Kidney capillary endothelial cell (primary cell): Measurements from ENCODE around the gene CLEC9A.

Experiments
- DNase-seq: peaks from one replicate; pipeline ENCODE4 v3.0.0-alpha.2; 2018; ENCODE audit warnings: low spot score

The CLEC9A gene

DNA sequence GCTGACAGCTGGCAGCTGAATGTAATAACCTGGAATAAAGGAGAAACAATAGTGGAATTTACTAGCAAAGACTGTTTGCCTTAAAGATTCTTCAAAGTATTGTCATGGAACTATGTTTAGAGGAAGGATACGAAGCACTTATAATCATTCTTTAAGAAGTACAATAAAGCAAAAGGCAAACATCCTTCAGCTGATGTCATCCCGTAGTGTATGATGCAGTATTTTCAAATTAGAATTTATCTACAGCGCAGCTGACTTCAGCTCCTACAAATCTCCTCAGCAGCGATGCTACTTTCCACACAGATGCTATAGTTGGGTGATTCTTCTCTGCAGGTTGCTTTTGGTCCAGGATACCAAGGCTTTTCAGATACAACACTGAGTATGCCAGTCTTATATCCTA is 36.8 kb downstream of the CLEC9A start:
- DNase-seq: peak; percentile 60

DNA sequence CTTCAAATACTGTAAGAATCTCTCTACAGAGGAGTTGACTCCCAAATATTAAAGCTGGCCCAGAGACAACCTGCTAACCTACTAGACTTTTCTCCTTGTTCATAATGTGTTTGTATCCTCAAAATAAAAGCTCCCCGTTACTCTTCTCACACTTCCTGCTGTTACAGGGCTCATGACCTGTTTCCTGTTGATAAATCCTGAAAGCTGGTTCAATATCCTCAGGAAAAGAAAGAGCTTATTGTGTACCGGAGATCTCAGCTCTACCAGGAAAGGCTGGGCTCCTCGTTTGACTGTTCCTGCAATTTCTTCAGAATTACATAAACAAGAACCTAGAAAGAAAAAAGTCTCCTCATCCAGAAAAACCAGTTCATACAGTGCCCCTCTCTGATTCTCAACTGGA is 37.5 kb downstream of the CLEC9A start:
- peak; percentile 93 for DNase-seq

DNA sequence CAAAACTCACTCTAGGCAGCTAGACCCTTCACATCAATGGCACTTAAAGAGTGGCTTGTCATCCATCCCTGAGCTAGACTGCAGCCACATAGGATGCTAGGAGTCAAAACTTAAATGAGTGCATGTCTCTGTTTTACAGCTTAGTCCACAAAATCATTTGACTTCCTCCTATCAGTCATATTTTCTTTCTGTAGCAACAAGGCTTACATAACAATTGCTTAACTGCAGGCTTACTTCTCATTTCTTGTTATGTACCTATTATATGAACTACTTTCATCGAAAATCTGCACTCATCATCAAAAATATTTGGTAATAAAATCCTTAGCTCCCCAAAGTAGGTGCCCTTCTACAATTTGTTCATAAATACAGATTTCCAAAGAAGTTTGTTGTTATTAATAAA is 38.2 kb downstream of the CLEC9A start:
- DNase-seq: peak; percentile 43

DNA sequence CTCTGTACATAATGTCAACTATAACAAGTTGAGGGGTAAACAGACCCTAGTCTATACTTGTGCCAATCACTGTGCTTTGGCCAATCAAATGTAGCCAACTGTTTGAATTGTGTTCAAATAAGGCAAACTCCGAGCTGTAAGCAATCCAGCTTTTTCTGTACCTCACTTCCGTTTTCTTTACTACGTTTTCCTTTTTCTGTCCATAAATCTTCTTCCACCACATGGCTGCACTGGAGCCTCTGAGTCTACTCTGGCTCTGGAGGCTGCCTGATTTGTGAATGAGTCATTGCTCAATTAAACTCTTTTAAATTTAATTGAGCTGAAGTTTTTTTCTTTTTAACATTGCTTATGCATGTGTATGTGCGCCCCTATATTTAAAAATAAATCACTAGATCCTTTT is 38.6 kb downstream of the CLEC9A start:
- peak; percentile 89 for DNase-seq

DNA sequence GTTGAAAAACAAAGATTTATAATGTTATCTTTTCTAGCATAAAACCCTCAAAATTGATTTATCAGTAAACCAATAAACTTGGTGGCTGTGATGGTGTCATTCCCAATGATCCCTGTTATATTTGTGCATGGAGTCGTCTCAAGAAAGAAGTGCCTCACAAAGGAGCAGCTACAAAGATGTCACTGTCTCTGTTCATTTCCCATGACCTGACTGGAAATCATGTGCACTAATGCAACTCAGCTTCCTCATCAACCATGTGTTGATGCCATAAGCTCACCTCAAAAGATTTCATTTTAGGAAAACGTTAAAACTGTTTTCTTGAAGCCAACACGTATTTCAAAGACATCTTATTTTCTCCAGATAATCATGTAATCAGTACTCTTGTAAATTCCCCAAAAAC is 39.5 kb downstream of the CLEC9A start:
- DNase-seq: no peak

DNA sequence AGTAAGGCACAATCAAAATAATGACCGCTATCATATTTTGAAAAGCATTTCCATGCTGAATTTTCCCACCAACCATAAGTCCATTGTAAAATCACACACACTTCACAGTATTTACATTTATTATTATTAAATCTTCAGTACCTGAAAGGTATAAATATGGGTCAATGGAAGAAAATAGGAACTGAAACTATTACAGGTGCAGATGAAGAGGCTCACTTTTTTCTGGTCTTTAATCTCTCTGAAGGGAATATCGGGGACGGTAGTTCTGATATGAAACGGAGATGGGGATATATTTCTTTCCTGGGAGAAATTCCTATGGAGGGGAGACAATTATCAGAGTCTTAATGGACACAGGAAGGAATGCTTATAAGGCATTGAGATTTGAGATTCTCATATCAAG is 39.9 kb downstream of the CLEC9A start:
- DNase-seq: no peak

DNA sequence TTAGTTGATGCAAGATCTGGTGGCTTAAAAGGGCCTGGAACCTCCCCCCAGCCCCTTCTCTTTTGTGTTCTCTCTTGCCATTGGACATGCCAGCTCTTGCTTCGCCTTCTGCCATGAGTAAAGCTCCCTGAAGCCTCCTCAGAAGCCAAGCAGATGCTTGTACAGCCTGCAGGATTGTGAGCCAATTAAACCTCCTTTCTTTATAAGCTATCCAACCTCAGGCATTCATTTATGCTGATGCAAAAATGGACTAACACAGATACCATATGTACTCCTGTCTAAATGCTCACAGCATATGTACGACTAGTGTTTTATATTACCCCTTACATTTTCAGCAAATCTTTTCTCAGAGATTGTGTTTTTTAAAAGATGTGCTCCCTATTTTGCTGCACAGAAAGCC is 41.6 kb downstream of the CLEC9A start:
- DNase-seq: no peak

DNA sequence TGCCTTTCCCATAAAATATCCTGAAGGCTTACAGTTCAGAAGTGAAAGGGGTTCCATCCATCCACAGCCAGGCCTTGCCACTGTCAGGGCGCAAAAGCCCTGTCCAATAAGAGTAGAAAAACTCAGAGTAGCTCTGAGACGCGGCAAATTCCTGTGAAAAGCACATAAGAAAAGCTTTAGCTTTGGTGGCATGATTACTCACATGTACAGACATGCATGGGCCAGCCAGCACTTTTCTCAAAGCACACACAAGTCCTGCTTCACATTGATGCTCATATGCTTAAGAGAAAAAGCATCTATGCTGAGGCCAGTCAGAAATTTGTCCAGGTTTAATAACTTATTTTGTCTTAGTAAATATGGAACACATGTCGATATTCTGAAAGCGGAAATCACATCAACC is 42.8 kb downstream of the CLEC9A start:
- no peak for DNase-seq

DNA sequence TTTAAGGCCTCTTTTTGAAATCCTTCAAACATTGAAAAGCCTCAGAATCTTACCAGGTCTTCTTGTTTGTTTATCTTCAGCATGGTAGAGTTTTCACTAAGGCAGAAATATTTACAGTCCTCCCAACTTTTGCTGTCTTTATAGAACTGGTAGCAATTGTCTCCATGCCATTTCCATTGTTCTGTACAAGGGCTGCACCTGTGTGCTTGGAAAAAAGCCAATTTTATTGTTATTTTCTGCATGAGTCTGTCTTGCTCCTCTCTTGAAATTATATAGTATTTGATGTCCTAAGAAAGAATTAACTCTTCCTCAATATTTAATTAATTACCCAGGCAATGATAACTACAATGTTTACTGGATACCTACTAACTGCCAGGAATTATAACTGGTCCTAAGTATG is 45.0 kb downstream of the CLEC9A start:
- DNase-seq: no peak

DNA sequence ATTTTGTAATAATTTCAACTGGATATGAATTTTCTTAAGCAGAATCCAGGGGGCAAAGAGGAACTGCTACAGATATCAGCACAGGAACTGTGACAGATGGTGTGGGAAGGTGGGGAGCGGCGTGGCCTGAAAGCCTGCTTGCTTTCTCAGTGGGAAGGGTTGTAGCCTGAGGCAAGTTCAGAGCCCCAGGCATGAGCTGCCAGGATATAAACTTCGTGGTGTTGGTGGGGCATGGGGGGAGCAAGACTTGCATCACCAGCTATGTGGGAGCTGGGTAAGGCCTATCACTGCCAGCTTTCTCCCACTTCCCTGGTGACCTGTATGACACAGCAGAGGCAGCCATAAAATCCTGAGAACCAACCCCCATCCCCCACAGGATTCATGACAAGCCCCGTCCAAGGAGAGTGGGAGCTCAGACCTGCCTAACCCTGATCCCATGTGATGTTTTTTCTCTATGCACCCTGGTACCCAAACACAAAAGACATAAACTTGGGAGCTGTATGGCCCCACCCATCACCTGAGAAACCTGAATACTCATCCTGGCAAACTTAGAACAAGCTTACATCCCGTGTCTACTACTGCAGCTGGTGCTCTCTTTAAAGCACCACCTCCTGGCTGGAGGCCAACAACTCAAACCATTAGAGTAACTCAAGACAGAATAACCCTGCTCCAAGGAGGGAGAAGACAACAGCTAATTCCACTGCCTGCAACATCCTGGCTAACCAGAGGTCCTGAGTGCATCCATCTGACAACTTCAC is 51.8 kb downstream of the CLEC9A start:
- no peak for DNase-seq

DNA sequence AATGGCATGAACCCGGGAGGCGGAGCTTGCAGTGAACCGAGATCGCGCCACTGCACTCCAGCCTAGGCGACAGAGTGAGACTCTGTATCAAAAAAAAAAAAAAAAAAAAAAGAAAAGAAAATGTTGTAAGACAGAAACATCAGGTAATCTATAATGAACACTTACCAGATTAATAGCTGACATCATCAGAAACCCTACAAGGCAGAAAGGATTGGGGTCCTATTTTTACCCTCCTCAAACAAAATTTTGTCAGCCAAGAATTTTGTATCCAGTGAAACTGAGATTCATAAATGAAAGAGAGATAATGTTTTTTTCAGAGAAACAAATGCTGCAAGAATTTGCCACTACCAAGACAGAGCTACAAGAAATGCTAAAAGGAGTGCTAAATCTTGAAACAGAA is 54.3 kb downstream of the CLEC9A start:
- DNase-seq: no peak

DNA sequence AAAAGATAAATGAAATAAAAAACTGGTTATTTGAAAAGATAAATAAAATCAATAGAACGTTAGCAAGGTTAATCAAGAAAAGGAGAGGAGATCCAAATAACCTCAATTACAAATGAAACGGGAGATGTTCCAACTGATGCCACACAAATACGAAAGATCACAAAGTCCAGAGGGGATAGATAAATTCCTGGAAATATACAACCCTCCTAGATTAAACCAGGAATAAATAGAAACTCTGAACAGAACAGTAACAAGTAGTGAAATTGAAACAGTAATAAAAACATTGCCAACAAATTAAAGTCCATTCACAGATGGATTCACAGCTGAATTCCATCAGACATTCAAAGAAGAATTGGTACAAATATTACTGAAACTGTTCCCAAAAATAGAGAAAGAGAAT is 55.9 kb downstream of the CLEC9A start:
- DNase-seq: no peak

DNA sequence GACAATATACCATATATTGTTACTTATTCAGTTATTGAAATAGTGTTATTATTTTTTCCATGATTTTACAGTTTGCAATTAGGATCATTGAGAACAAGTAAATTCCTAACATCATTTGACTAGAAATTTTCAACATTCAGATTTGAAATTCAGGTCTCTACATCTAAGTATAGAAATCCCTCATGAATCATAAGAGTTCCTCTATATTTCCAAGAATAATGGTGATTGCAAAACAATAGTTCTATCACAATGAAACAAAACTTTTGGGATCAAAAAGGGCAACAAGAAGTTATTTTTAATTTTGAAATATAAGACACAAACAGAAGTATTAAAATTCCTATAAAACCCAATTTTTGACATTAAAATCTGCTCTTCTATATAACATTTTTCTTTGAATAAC is 57.5 kb downstream of the CLEC9A start:
- DNase-seq: no peak

DNA sequence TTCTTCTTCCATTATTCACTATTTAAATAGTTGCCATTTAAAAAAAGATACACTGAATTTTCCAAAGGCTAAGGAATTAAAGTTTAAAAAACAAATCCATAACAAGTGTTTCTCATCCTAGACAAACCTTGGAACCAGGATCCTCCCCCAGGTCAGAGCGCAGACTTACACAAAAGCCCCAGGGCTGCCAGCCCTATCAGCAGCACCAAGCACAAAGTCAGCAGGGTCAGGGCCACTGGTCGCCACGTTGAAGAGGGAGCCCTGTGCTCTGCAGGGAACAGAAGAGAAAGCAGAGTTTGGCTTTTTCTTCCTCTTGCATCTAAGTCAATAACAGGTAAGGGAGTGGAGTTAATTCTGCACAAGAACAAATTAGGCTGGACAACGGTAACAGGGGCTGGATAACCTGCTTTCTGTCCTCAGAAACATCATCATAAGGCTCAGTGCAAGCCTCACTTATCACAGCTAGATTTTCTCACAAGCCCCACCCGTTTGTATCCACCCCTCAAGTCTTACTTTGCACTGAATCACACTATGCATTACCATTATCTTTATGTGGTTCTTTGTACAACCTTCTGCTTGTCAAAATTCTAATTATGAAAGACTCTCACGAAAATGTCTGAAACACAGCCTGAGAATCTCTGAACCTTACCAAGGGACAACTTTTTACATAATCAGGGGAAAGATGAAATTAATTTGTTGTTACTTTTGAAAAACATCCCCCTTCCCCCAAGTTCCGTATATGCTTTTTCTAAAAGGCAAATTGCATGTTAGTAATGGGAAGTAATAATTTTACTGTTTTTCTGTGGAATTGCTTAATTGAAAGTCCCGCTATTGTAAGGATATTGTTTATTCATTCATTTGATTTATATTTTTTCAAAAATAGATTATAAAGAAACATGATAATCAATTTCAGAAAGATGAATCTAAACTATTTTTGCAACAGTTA is 58.7 kb downstream of the CLEC9A start:
- DNase-seq: no peak

DNA sequence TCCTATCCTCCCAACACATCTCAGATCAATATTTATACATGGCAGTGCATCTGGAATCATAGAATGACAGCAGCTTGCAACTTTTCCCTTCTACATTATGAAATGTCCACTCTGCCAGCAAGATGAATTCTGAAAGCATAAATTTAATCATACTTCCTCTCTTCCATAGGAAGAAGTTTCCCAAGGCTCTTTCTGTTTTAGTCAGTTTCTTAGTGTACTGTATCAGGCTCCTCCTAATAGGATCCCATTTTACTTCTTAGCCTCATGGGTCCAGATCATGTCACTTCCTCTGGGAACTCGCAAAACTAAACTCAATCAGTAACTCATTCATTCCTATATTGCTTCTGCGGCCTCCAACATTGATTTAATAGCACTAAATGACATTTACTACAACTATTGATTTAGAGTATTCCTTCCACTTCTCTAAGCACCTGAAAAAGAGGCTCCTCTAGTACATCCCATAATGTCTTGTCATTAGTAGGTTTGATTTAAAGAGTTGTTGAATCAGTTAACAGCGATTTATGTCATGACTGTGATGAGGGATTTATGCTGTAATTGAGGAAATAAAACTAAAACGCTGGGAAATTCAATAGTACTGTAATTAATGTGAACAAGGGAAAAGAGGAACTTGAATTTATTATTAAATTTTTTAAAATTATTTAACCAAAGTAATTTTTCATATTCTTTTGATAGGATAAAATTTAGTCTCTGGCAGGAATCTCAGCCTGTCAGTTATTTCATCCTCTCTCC is 64.3 kb downstream of the CLEC9A start:
- DNase-seq: no peak

DNA sequence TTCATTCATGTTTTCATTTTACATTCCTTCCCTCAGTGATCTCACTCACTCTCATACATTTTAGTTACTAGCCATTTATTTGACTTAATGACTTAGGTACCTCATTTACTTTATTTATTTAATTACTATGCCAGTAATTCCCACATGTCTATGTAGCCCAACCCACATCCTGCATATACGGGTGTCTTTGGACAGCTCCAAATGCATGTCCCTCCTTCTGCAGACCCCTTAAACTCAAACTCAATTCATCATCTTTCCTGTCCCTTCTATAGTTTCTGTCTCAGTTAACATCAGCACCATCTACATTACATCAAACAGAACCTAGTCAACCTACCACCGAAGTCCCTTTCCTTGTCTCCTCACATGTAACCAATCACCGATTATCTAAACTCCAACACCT is 65.5 kb downstream of the CLEC9A start:
- DNase-seq: no peak

DNA sequence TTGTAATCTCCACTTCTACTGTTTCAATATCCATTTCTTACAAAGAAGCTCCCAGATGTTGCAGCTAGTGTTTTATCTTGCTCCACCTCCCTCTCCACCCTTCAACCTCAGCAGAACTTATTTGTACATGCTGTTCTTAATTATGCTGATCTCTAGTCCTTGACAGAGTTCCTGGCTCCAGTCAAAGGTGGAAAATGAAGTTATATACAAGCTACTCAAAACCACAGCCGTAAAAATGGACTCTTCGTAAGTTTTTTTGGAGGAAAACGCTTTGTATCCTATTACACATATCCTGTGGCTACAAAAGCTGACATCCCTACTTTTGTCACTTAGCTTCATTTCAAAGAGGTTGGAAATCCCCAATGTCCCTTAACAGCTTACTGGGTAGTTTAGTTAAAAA is 67.0 kb downstream of the CLEC9A start:
- peak; percentile 72 for DNase-seq

DNA sequence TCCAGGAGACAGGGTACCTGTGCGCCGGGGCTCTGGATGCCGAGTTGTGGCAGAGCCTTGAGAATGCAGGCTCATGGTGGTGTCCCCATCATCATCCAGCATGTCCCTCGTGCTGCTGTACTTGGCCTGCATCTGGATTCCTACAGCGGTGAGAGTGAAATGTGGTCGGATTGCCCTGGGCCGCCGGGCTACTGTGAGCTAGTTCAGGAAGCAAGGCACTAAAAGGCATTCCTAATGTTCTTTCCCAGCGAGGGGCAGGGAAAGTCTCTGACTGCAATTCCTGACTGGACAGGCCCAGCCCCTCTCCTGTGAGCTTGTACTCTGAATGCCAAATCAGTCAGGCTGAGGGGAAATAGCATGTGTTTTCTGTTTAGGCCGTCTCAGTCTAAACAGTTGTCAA is 68.3 kb downstream of the CLEC9A start, which contains the start of gene CLEC1A:
Gene CLEC1A, minus strand, starts transcription at position 195 of the 400 bp plus-strand sequence. Its CDS starts 63 bp downstream, at position 132.
- peak; percentile 52 for DNase-seq

DNA sequence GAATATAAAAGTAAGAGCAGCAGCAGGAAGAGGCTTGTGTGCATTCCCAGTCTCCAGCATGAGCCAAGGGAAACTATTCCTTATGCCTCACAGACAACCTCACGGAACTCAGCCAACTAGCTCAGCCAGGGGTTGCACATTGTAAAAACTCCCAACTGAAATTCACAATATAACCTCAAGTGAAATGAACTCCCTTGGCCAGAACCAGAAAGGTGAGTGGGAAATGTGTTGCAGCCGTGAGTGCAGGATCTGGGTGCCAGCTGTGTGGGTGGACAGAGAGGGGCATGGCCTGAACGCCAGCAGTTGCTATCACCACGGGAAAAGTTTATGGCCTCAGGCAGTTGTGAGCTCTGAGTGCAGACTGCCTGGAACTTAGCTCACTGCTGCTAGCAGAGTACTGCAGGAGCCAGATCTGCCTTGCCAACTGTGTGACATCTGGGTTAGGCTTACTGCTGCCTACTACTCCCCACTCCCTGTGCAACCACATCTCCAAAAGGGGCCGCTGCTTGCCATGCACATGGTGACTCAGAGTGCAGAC is 70.6 kb downstream of the CLEC9A start:
- DNase-seq: no peak

DNA sequence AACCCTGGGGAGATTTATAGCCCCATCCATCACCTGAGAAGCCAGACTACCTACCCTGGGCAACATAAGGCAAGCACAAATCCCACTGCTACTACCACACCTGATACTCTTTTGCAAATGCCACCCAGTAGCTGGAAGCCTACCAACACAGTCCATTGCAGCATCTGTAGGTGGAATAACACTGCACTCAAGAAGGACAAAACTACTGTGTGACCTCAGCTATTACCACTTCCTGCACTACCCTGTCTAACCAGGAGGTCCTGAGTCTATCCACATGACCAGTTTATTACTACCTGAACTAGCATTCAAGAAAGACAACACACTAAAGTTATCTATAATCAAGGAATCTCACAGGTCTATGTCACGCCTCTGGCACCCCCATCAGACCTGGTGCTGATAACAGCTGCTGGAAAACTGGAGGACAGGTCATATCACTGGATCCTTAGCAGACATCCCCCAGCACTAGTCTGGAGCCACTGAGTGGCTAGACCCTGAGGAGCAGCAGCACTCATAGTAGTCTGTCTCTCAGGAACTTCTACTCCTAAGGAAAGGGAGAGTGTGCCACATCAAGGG is 71.3 kb downstream of the CLEC9A start:
- no peak for DNase-seq

DNA sequence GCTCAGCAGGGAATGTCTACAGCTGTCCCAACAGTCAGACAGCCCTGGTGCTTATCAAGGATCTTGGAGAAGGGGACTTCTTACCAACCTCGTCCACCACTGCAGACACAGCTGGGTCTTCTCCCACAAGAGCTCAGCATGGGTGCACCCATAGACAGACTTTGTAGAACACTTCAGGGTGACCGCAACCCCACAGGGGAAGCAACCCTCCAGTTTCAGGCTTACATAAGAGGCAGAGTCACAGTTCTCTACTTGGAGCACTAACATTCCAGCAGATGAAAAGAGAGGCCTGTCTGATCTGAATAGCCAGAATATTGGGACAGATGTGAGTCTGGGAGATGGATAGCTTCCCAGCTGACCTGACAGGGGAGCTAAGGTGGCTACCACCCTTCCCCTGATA is 71.8 kb downstream of the CLEC9A start:
- DNase-seq: no peak
